Measurements from ENCODE around the gene FGD3. TPM values are rescaled to one million over a fixed set of nuclear protein-coding genes. Genes with fewer than 3 reads are reported as not detected.

FGD3 gene
- total RNA-seq, 1 experiment from 2014 or later = 1.8 TPM

DNA sequence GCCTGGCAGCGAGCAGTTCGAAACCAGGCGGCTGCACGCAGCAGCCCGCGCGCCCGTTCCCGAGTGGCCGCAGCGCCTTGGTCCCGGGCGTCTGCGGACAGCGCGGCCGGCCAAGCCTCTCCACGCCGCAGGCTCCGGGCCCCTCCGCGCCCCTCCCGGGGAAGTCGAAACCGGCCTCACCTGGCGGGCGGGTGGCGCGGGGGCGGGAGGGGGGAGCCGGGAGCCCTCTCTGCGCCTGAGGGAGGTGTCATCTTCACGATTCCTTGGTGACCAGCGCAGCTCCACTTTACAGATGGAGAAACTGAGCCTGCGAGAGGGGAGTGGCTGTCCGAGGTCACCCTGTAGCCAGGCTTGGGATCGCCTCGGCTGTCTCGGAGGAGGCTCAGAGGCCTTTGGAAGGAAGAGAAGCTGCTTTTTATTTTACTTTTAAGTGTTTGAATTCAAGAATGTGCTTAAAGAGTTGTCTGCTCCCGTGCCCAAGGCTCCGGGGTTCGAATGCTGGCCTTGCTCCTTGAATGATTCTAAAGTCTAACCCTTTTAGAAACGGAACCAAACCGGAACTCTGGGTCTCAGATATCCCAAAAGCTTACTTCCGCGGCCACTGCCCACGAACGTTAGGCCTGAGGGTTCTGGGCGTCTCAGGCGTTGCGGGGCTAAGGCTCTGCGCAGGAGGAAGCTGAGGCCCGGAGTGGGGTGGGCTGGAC, 111.8 kb downstream of the FGD3 start:
- no peak overlapping the region for H2BK12ac ChIP-seq (ENCODE audit: insufficient read length, low read depth, low read length)
- H3K23ac ChIP-seq (ENCODE audit: insufficient read length, low read depth, low read length) = no peak overlapping the region
- no peak overlapping the region for H4K91ac ChIP-seq (ENCODE audit: insufficient read length, low read depth, low read length)
- H3K14ac ChIP-seq (ENCODE audit: insufficient read depth, low read length) = peak overlapping the region; percentile 24; the same call in 1 of the 2 replicates
- no peak overlapping the region for H2BK5ac ChIP-seq (ENCODE audit: insufficient read length, low read length)
- H3K36me3 Mint-ChIP-seq (ENCODE audit: insufficient read depth in 1 of 3, low read depth in 3 of 3) = no peaks in the 10 kb centered on the region
- no peaks in the 10 kb centered on the region for H3K79me1 ChIP-seq (ENCODE audit: insufficient read depth, low read depth, low read length, poor library complexity, severe bottlenecking)
- H2AK5ac ChIP-seq (ENCODE audit: insufficient read length, low read length) = no peak overlapping the region
- H3K4me1 ChIP-seq (ENCODE audit: insufficient read depth, low read length) = no peaks in the 10 kb centered on the region
- H3K79me2 ChIP-seq (ENCODE audit: insufficient read depth, low read length) = no peaks in the 10 kb centered on the region
- H4K5ac ChIP-seq (ENCODE audit: insufficient read length, low read depth, low read length) = no peak overlapping the region
- H2BK20ac ChIP-seq (ENCODE audit: low read depth, low read length, poor library complexity, severe bottlenecking) = no peak overlapping the region
- H3K4ac ChIP-seq (ENCODE audit: low read depth, low read length) = no peak overlapping the region
- WGBS (ENCODE audit: extremely low coverage, insufficient read length, low lambda C conversion rate) = no CpG with 5 or more reads among the region's 53 CpGs
- no peak overlapping the region for H3K27ac Mint-ChIP-seq
- H2BK120ac ChIP-seq (ENCODE audit: low read depth, low read length, poor library complexity, severe bottlenecking) = no peak overlapping the region
- no peak overlapping the region for H3K56ac ChIP-seq (ENCODE audit: insufficient read length, low read depth, low read length)
- H3K9me3 Mint-ChIP-seq = no peaks in the 10 kb centered on the region
- H3K23me2 ChIP-seq (ENCODE audit: insufficient read length, low read depth, low read length, poor library complexity, severe bottlenecking) = no peaks in the 10 kb centered on the region
- no peak overlapping the region for H3K9ac ChIP-seq (ENCODE audit: extremely low read depth, insufficient read length, low read length)
- no peaks in the 10 kb centered on the region for H4K20me1 ChIP-seq (ENCODE audit: control insufficient read depth, insufficient read depth, insufficient read length)
- no peak for DNase-seq
- H3K27ac ChIP-seq (ENCODE audit: insufficient read length, low read depth, low read length) = no peak overlapping the region
- peak overlapping the region; percentile 12 for H3K4me2 ChIP-seq (ENCODE audit: insufficient read depth, insufficient read length, low read length)
- H3K27me3 Mint-ChIP-seq (ENCODE audit: low read depth) = peaks cover 39% of the 10 kb centered on the region
- no peaks in the 10 kb centered on the region for H3K9me3 ChIP-seq (ENCODE audit: control insufficient read depth, low read depth, low read length)
- H3T11ph ChIP-seq (ENCODE audit: low read length) = no peak overlapping the region
- peak overlapping the region; percentile 56 to 74 for H3K4me3 Mint-ChIP-seq
- no peak overlapping the region for H4K8ac ChIP-seq (replicated peaks; ENCODE audit: insufficient read length, low read depth, low read length)
- H3K18ac ChIP-seq (ENCODE audit: insufficient read length, low read depth, low read length) = no peak overlapping the region
- H3K4me1 Mint-ChIP-seq = peaks cover 41 to 50% of the 10 kb centered on the region in 2 experiments
- TF ChIP-seq, protein P1, sequence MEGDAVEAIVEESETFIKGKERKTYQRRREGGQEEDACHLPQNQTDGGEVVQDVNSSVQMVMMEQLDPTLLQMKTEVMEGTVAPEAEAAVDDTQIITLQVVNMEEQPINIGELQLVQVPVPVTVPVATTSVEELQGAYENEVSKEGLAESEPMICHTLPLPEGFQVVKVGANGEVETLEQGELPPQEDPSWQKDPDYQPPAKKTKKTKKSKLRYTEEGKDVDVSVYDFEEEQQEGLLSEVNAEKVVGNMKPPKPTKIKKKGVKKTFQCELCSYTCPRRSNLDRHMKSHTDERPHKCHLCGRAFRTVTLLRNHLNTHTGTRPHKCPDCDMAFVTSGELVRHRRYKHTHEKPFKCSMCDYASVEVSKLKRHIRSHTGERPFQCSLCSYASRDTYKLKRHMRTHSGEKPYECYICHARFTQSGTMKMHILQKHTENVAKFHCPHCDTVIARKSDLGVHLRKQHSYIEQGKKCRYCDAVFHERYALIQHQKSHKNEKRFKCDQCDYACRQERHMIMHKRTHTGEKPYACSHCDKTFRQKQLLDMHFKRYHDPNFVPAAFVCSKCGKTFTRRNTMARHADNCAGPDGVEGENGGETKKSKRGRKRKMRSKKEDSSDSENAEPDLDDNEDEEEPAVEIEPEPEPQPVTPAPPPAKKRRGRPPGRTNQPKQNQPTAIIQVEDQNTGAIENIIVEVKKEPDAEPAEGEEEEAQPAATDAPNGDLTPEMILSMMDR (conservative IDR thresholded peaks at IDR 0.05) = no peak
- no peak overlapping the region for H2AFZ ChIP-seq (ENCODE audit: low read length)
- no peaks in the 10 kb centered on the region for H3K27me3 ChIP-seq (ENCODE audit: insufficient read depth, low read length)
- no peak overlapping the region for H2BK15ac ChIP-seq (ENCODE audit: low read depth, low read length)
